IPS DF 6.9 (cell line): Measurements from ENCODE around the gene COL26A1.

ENCODE experiments used
- DNase-seq: peaks from one replicate; pipeline ENCODE4 v3.0.0-alpha.2; 2013; ENCODE audit warnings: low read depth, low spot score
- H3K27ac ChIP-seq: one replicate; pipeline ENCODE4 v1.5.1; 2013; ENCODE audit warnings: low read length, control low read depth
- H3K27me3 ChIP-seq: 2 replicates; pipeline ENCODE4 v1.6.1; 2013; ENCODE audit warnings: mild to moderate bottlenecking, low read length; ENCODE audit not compliant: control insufficient read depth, insufficient read depth
- H3K36me3 ChIP-seq: 2 replicates; pipeline ENCODE4 v1.6.1; 2013; ENCODE audit warnings: low read length; ENCODE audit not compliant: control insufficient read depth, insufficient read depth
- H3K4me1 ChIP-seq: 2 replicates; pipeline ENCODE4 v1.6.1; 2013; ENCODE audit warnings: low read length; ENCODE audit not compliant: control insufficient read depth, insufficient read depth
- H3K4me3 ChIP-seq: 2 replicates; pipeline ENCODE4 v1.5.1; 2013; ENCODE audit warnings: mild to moderate bottlenecking, low read length
- H3K9me3 ChIP-seq: 2 replicates; pipeline ENCODE4 v1.6.1; 2013; ENCODE audit warnings: low read length, inconsistent platforms; ENCODE audit not compliant: control insufficient read depth, insufficient read depth
- WGBS: extraction: QIAGEN DNeasy Blood & Tissue Kit; methylation state at CpG from one replicate; pipeline ENCODE4 v1.1.7; 2013; ENCODE audit warnings: mixed read lengths, missing lambda C conversion rate; ENCODE audit not compliant: insufficient read length, insufficient coverage; 5-methylcytosine and 5-hydroxymethylcytosine counted together

COL26A1 gene

DNA sequence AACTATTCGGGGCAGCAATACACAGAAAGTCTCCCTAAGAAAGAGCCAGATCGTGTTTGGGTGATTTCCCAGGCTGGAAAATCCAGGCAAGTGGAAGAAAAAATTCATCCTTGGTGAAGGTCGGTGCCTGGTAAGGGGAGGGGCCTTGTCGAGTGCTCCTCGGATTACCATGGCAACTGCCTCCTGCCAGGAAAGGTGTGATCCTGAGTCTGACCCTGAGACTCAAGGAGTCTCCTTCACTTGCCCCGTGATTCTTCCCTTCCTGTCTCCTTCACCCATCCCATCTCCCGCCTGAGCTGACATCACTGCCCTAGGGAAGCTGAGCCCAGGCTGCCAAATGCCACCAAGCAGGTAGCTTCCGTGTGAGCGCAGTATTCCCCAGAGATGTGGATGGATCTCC lies 154.2 kb downstream of the COL26A1 start:
- Histone ChIP-seq H3K4me1 (no peaks in the 10 kb centered on the region), H3K27me3 (no peaks in the 10 kb centered on the region), H3K36me3 (no peaks in the 10 kb centered on the region), H3K27ac (no peak overlapping the region), H3K9me3 (no peaks in the 10 kb centered on the region), H3K4me3 (no peak overlapping the region)
- no CpG with 5 or more reads among the region's 9 CpGs for WGBS
- DNase-seq = no peak

GRCh38 chr7:101517304-101517703 lies 154.6 kb downstream of the COL26A1 start:
- no peaks in the 10 kb centered on the region for H3K4me1 ChIP-seq
- H3K9me3 ChIP-seq = no peaks in the 10 kb centered on the region
- no peak for DNase-seq
- no peak overlapping the region for H3K4me3 ChIP-seq
- no peak overlapping the region for H3K27ac ChIP-seq
- no CpG with 5 or more reads among the region's 10 CpGs for WGBS
- no peaks in the 10 kb centered on the region for H3K36me3 ChIP-seq
- no peaks in the 10 kb centered on the region for H3K27me3 ChIP-seq

- Histone ChIP-seq H3K27ac (no peak overlapping the region), H3K9me3 (no peaks in the 10 kb centered on the region), H3K4me1 (no peaks in the 10 kb centered on the region), H3K36me3 (no peaks in the 10 kb centered on the region), H3K27me3 (no peaks in the 10 kb centered on the region), H3K4me3 (no peak overlapping the region)
- DNase-seq = no peak
- no CpG with 5 or more reads among the region's 9 CpGs for WGBS
Measured at GRCh38 chr7:101518336-101518735, 155.7 kb downstream of the COL26A1 start.

DNA sequence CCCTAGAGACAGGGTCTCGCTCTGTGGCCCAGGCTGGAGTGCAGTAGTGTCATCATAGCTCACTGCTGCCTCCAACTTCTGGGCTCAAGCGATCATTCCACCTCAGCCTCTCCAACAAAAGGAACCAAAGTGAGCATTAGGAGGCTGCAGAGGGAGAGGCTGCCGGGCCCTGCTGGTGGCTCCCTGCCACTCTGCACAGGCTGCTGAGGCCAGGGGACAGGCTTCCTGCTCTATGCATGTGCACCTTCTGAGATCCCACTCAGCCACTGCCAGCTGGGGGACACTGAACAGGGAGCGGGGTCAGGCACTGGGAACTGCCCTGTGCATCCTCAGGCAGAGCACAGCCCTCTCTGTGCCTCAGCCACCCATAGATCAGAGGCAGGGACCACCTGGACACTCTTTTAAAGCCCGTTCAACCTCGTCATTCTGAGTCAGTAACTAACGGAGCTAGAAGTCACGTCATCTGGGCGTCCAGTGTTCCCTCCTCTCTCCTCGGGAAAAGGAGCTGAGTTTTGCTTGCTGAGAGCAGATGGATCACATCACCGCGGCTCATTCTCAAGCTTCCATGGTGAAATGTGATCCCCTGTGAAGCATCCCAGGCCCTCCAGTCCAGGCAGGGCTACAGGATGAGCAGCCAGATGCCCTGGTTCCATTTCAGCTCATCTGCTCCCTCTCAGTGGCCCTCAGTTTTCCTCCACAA lies 156.8 kb downstream of the COL26A1 start:
- no peaks in the 10 kb centered on the region for H3K27me3 ChIP-seq
- WGBS = no CpG with 5 or more reads among the region's 12 CpGs
- no peak for DNase-seq

DNA sequence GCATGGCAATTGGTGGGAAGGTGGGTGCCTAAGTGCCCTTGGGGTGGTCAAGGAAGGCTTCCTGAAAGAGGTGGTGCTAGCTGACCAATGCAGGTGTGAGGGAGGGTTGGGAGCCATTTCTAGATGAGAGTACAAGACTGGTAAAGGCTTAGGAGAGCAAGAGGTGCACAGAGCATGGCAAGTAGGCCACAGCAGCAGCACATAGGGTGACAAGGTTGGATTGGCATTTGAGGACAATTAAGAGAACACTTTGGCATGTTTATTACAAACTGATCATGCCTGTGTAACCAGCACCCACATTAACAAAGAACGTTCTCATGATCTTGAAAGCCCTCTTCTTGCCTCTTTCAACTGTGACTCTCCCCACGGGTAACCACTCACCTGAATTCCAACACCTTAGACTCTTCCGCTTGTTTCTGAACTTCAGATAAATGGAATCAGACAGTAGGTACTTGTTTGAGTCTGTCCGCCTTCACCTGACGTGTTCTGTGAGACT lies 158.8 kb downstream of the COL26A1 start:
- H3K9me3 ChIP-seq = no peaks in the 10 kb centered on the region
- H3K36me3 ChIP-seq = no peaks in the 10 kb centered on the region
- DNase-seq = no peak
- H3K4me3 ChIP-seq = no peak overlapping the region
- no CpG with 5 or more reads among the region's 5 CpGs for WGBS
- no peaks in the 10 kb centered on the region for H3K4me1 ChIP-seq
- H3K27me3 ChIP-seq = no peaks in the 10 kb centered on the region
- no peak overlapping the region for H3K27ac ChIP-seq

More for the DNA sequence above, 156.8 kb downstream of the COL26A1 start:
- no peaks in the 10 kb centered on the region for H3K36me3 ChIP-seq
- H3K4me3 ChIP-seq = no peak overlapping the region
- H3K4me1 ChIP-seq = no peaks in the 10 kb centered on the region
- H3K9me3 ChIP-seq = no peaks in the 10 kb centered on the region
- H3K27ac ChIP-seq = no peak overlapping the region

GRCh38 chr7:101522021-101522420 lies 159.3 kb downstream of the COL26A1 start:
- H3K9me3 ChIP-seq = no peaks in the 10 kb centered on the region
- no peaks in the 10 kb centered on the region for H3K27me3 ChIP-seq
- H3K4me1 ChIP-seq = no peaks in the 10 kb centered on the region
- WGBS = no CpG with 5 or more reads among the region's 5 CpGs
- DNase-seq = no peak
- H3K4me3 ChIP-seq = no peak overlapping the region
- no peaks in the 10 kb centered on the region for H3K36me3 ChIP-seq
- H3K27ac ChIP-seq = no peak overlapping the region

GRCh38 chr7:101527844-101528667 lies 165.4 kb downstream of the COL26A1 start:
- Histone ChIP-seq H3K36me3 (no peaks in the 10 kb centered on the region), H3K27me3 (no peaks in the 10 kb centered on the region), H3K27ac (no peak overlapping the region), H3K4me3 (no peak overlapping the region), H3K9me3 (no peaks in the 10 kb centered on the region), H3K4me1 (no peaks in the 10 kb centered on the region)
- no CpG with 5 or more reads among the region's 13 CpGs for WGBS
- no peak for DNase-seq

- Histone ChIP-seq H3K9me3 (no peaks in the 10 kb centered on the region), H3K4me1 (no peaks in the 10 kb centered on the region), H3K36me3 (no peaks in the 10 kb centered on the region), H3K27me3 (no peaks in the 10 kb centered on the region), H3K27ac (no peak overlapping the region), H3K4me3 (no peak overlapping the region)
- no CpG with 5 or more reads among the region's 4 CpGs for WGBS
- no peak for DNase-seq
Measured at GRCh38 chr7:101529560-101529959, 166.9 kb downstream of the COL26A1 start.

GRCh38 chr7:101531726-101532357 lies 169.2 kb downstream of the COL26A1 start:
- Histone ChIP-seq H3K27ac (no peak overlapping the region), H3K36me3 (no peaks in the 10 kb centered on the region), H3K27me3 (no peaks in the 10 kb centered on the region), H3K4me1 (no peaks in the 10 kb centered on the region), H3K4me3 (no peak overlapping the region), H3K9me3 (no peaks in the 10 kb centered on the region)
- no peak for DNase-seq
- no CpG with 5 or more reads among the region's 16 CpGs for WGBS

GRCh38 chr7:101532400-101533102 lies 169.9 kb downstream of the COL26A1 start:
- H3K27me3 ChIP-seq = no peaks in the 10 kb centered on the region
- no CpG with 5 or more reads among the region's 4 CpGs for WGBS
- H3K27ac ChIP-seq = no peak overlapping the region

More at GRCh38 chr7:101532400-101533102, 169.9 kb downstream of the COL26A1 start:
- no peak overlapping the region for H3K4me3 ChIP-seq
- H3K36me3 ChIP-seq = no peaks in the 10 kb centered on the region
- H3K4me1 ChIP-seq = no peaks in the 10 kb centered on the region
- H3K9me3 ChIP-seq = no peaks in the 10 kb centered on the region
- DNase-seq = no peak
